Measurements from ENCODE around the gene TBL1XR1. TPM values are rescaled to one million over a fixed set of nuclear protein-coding genes. Genes with fewer than 3 reads are reported as not detected.

Gene TBL1XR1
- total RNA-seq, 4 donors from 2014 or later, result 103 to 131 (median 112) TPM

- TF ChIP-seq CTCF (IDR thresholded peaks at IDR 0.05; ENCODE audit: low read depth), result no peak
These were observed 46.2 kb downstream of the TBL1XR1 start for GRCh38 chr3:177150970-177151627.

- TF ChIP-seq CTCF (IDR thresholded peaks at IDR 0.05; ENCODE audit: low read depth), result no peak
These were observed 46.9 kb downstream of the TBL1XR1 start for GRCh38 chr3:177150218-177150916.

- TF ChIP-seq CTCF (IDR thresholded peaks at IDR 0.05; ENCODE audit: low read depth), result no peak
These were observed 48.2 kb downstream of the TBL1XR1 start for GRCh38 chr3:177149106-177149505.

- TF ChIP-seq CTCF (IDR thresholded peaks at IDR 0.05; ENCODE audit: low read depth), result no peak
These were observed 49.5 kb downstream of the TBL1XR1 start for GRCh38 chr3:177147790-177148189.

GRCh38 chr3:177146646-177147045 lies 50.6 kb downstream of the TBL1XR1 start:
- no peak for TF ChIP-seq CTCF (IDR thresholded peaks at IDR 0.05; ENCODE audit: low read depth)

GRCh38 chr3:177145954-177146353 lies 51.3 kb downstream of the TBL1XR1 start:
- TF ChIP-seq CTCF (IDR thresholded peaks at IDR 0.05; ENCODE audit: low read depth), result no peak

GRCh38 chr3:177145381-177145780 lies 51.9 kb downstream of the TBL1XR1 start:
- TF ChIP-seq CTCF (IDR thresholded peaks at IDR 0.05; ENCODE audit: low read depth), result no peak
